ENCODE data around the gene IRAK3.
"Not testable (repeated sequence)": the region's sequence is repeated elsewhere in the genome, so short reads cannot be mapped to it uniquely, and the experiment has no call there.

IRAK3 gene

GRCh38 chr12:66235626-66236281 lies 46.7 kb downstream of the IRAK3 start:
- in situ Hi-C loops (cut with HindIII; ENCODE audit: low pct_ligation_motif_present, low sequenced_read_pairs) = no loop called here
- no peaks in the 10 kb centered on the region for H3K36me3 ChIP-seq (replicated peaks)
- peak overlapping the region; percentile 54 for H3K4me3 ChIP-seq (ENCODE audit: low read depth, low read length)
- TF ChIP-seq CTCF (IDR thresholded peaks at IDR 0.05; ENCODE audit: low read depth, low read length, missing control alignments) = peak; percentile 31
- H3K27ac ChIP-seq = peak overlapping the region; percentile 56
- peak; percentile 11 for DNase-seq
- no peaks in the 10 kb centered on the region for H3K27me3 ChIP-seq (replicated peaks)

- H3K27me3 ChIP-seq (replicated peaks); H3K27ac ChIP-seq; H3K36me3 ChIP-seq (replicated peaks); in situ Hi-C loops (cut with HindIII; ENCODE audit: low pct_ligation_motif_present, low sequenced_read_pairs); H3K4me3 ChIP-seq (ENCODE audit: low read depth, low read length); DNase-seq: not testable (repeated sequence)
Observed at GRCh38 chr12:66236282-66236675, 47.3 kb downstream of the IRAK3 start.

GRCh38 chr12:66236969-66237368 lies 48.0 kb downstream of the IRAK3 start:
- no peak for TF ChIP-seq CTCF (IDR thresholded peaks at IDR 0.05; ENCODE audit: low read depth, low read length, missing control alignments)
- Histone ChIP-seq H3K27ac (no peak overlapping the region), H3K36me3 (replicated peaks) (no peaks in the 10 kb centered on the region), H3K27me3 (replicated peaks) (no peaks in the 10 kb centered on the region), H3K4me3 (ENCODE audit: low read depth, low read length) (no peak overlapping the region)
- in situ Hi-C loops (cut with HindIII; ENCODE audit: low pct_ligation_motif_present, low sequenced_read_pairs) = no loop called here
- no peak for DNase-seq

- no peaks in the 10 kb centered on the region for H3K36me3 ChIP-seq (replicated peaks)
- TF ChIP-seq CTCF (IDR thresholded peaks at IDR 0.05; ENCODE audit: low read depth, low read length, missing control alignments) = no peak
- H3K27me3 ChIP-seq (replicated peaks) = no peaks in the 10 kb centered on the region
- in situ Hi-C loops (cut with HindIII; ENCODE audit: low pct_ligation_motif_present, low sequenced_read_pairs) = no loop called here
- H3K27ac ChIP-seq = no peak overlapping the region
- H3K4me3 ChIP-seq (ENCODE audit: low read depth, low read length) = no peak overlapping the region
- DNase-seq = no peak
Observed at GRCh38 chr12:66237505-66238175, 48.6 kb downstream of the IRAK3 start.

- Histone ChIP-seq H3K4me3 (ENCODE audit: low read depth, low read length) (no peak overlapping the region), H3K27ac (no peak overlapping the region), H3K36me3 (replicated peaks) (no peaks in the 10 kb centered on the region), H3K27me3 (replicated peaks) (no peaks in the 10 kb centered on the region)
- in situ Hi-C loops (cut with HindIII; ENCODE audit: low pct_ligation_motif_present, low sequenced_read_pairs) = no loop called here
- DNase-seq = no peak
- no peak for TF ChIP-seq CTCF (IDR thresholded peaks at IDR 0.05; ENCODE audit: low read depth, low read length, missing control alignments)
Observed at GRCh38 chr12:66239295-66239694, 50.3 kb downstream of the IRAK3 start.

GRCh38 chr12:66240096-66240820 lies 51.2 kb downstream of the IRAK3 start:
- no peak for DNase-seq
- Histone ChIP-seq H3K27me3 (replicated peaks) (no peaks in the 10 kb centered on the region), H3K4me3 (ENCODE audit: low read depth, low read length) (no peak overlapping the region), H3K36me3 (replicated peaks) (no peaks in the 10 kb centered on the region), H3K27ac (no peak overlapping the region)
- in situ Hi-C loops (cut with HindIII; ENCODE audit: low pct_ligation_motif_present, low sequenced_read_pairs) = no loop called here
- TF ChIP-seq CTCF (IDR thresholded peaks at IDR 0.05; ENCODE audit: low read depth, low read length, missing control alignments) = no peak
